ENCODE results near the gene ARHGAP32.

ARHGAP32 gene

DNA sequence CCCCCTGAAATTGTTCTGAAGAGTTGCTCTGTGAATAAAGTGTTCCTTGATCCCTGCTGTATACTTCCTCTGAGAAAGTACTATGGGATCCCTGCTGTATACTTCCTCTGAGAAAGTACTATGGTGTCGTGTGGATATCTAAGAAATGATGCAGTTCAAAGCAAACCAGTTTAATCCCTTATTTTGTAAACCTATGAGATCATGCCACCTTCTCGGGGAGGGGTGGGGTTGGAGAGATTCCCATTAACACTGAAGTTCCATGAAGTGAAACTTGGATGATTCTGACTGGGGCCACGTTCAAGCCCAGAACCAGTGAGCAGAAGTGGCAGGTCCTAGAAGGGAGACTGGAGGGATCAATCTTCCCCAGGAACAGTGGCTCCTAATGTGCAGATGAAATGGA, 236.5 kb downstream of the ARHGAP32 start:
- TF ChIP-seq, protein P1, sequence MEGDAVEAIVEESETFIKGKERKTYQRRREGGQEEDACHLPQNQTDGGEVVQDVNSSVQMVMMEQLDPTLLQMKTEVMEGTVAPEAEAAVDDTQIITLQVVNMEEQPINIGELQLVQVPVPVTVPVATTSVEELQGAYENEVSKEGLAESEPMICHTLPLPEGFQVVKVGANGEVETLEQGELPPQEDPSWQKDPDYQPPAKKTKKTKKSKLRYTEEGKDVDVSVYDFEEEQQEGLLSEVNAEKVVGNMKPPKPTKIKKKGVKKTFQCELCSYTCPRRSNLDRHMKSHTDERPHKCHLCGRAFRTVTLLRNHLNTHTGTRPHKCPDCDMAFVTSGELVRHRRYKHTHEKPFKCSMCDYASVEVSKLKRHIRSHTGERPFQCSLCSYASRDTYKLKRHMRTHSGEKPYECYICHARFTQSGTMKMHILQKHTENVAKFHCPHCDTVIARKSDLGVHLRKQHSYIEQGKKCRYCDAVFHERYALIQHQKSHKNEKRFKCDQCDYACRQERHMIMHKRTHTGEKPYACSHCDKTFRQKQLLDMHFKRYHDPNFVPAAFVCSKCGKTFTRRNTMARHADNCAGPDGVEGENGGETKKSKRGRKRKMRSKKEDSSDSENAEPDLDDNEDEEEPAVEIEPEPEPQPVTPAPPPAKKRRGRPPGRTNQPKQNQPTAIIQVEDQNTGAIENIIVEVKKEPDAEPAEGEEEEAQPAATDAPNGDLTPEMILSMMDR (IDR thresholded peaks at IDR 0.05; ENCODE audit: low read depth, low read length, missing control alignments): no peak
- H3K4me3 ChIP-seq (replicated peaks; ENCODE audit: low read depth, low read length): no peak overlapping the region
- no peak for DNase-seq (ENCODE audit: extremely low read depth, low read depth)

GRCh38 chr11:128953151-128953550, 239.0 kb downstream of the ARHGAP32 start:
- H3K4me3 ChIP-seq (replicated peaks; ENCODE audit: low read depth, low read length): no peak overlapping the region
- DNase-seq (ENCODE audit: extremely low read depth, low read depth): no peak
- TF ChIP-seq, protein P1 (IDR thresholded peaks at IDR 0.05; ENCODE audit: low read depth, low read length, missing control alignments): no peak

DNA sequence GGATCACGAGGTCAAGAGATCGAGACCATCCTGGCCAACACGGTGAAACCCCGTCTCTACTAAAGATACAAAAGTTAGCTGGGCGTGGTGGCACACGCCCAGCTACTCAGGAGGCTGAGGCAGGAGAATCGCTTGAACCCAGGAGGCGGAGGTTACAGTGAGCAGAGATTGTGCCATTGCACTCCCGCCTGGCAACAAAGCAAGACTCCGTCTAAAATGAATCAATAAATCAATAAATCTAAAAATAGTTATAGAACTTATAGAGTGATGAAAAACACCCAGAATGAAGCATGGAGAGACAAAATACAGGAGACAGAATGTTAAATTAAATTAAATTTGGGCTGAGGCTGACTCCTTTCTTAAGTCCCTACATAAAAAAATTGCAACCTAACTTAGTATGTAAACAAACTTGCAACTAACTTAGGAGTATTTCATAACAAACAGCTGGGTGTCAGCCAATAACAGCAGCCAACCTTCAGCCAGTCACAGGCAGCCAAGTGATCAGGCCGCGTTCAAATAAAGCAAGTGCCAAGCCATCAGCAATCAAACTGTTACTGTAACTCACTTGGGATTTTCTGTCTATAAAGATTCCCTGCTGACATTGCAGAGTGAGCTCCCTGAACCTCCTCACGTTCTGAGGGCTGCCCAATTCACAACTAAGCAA, 242.2 kb downstream of the ARHGAP32 start:
- TF ChIP-seq, protein P1 (IDR thresholded peaks at IDR 0.05; ENCODE audit: low read depth, low read length, missing control alignments): no peak
- no peak overlapping the region for H3K4me3 ChIP-seq (replicated peaks; ENCODE audit: low read depth, low read length)
- no peak for DNase-seq (ENCODE audit: extremely low read depth, low read depth)

GRCh38 chr11:128948583-128948982, 243.5 kb downstream of the ARHGAP32 start:
- DNase-seq (ENCODE audit: extremely low read depth, low read depth): no peak
- TF ChIP-seq, protein P1 (IDR thresholded peaks at IDR 0.05; ENCODE audit: low read depth, low read length, missing control alignments): peak; percentile 25
- no peak overlapping the region for H3K4me3 ChIP-seq (replicated peaks; ENCODE audit: low read depth, low read length)

- no peak for DNase-seq (ENCODE audit: extremely low read depth, low read depth)
- no peak overlapping the region for H3K4me3 ChIP-seq (replicated peaks; ENCODE audit: low read depth, low read length)
- TF ChIP-seq, protein P1 (IDR thresholded peaks at IDR 0.05; ENCODE audit: low read depth, low read length, missing control alignments): no peak
These were observed 244.4 kb downstream of the ARHGAP32 start for GRCh38 chr11:128947773-128948172.

GRCh38 chr11:128946648-128947047, 245.5 kb downstream of the ARHGAP32 start:
- TF ChIP-seq, protein P1 (IDR thresholded peaks at IDR 0.05; ENCODE audit: low read depth, low read length, missing control alignments): no peak
- no peak overlapping the region for H3K4me3 ChIP-seq (replicated peaks; ENCODE audit: low read depth, low read length)
- DNase-seq (ENCODE audit: extremely low read depth, low read depth): no peak
